ENCODE data around the gene SORCS2. TPM values are rescaled to one million over a fixed set of nuclear protein-coding genes. Genes with fewer than 3 reads are reported as not detected.

SORCS2 gene
- total and polyA plus RNA-seq, 12 donors = 0.25 to 5.4 (median 2.2) TPM

GRCh38 chr4:7659429-7660175 lies 467.3 kb downstream of the SORCS2 start:
- H3K9me3 ChIP-seq = no peaks in the 10 kb centered on the region
- H3K4me1 ChIP-seq = peaks cover 0 to 7% (median 0%) of the 10 kb centered on the region in 9 donors
- H3K27ac ChIP-seq = no peak overlapping the region
- H3K4me3 ChIP-seq = no peak overlapping the region
- 86 to 89% methylated on average over 8 of the region's 8 CpGs for WGBS, 2 donors
- no peak for TF ChIP-seq CTCF (IDR thresholded peaks at IDR 0.05)
- DNase-seq = no peak
- peaks cover 0 to 24% (median 17%) of the 10 kb centered on the region in 7 donors for H3K27me3 ChIP-seq
- intact Hi-C loops (cut with DNase I) = no loop called here
- no peak for ATAC-seq
- H3K36me3 ChIP-seq = no peaks in the 10 kb centered on the region

DNA sequence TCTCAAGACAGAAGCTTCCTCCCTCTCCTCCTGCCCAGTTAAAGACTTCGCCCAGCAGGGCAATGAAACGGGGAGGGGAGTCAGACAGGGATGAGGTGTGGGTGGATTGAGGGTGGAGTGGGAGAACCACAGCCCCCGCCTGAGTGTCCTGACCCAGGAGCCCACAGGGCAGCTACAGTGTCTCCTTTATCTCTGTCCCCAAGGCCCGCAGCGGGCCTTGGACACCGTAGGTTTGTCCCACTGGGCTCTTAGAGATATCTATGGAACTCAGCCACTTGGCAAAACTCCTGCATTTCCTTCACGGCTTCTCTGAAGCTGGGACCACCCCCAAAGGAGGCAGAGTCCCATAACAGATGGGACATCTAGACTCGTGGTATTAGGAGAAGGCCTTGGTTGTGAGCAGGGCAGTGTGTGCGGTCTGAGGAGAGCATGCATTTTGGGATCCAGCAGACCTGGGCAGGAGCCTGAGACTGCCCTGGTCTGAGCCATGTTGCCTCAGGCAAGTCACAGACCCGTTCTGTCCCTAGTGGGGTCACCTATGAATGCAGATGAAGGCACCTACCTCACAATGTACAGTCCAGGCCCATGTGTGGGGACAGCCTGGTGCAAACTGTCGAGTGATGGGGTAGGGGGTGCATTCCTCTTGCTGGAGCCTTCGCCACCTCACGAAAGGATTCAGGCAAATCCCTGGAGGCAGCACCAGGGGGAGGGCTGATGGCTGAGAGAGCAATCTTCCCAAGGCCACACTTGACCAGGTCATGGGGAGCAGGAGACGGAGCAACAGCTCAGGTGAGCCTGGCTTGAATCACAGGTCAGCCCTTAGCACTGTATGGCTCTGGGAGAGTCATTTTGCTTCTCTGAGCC lies 468.1 kb downstream of the SORCS2 start:
- TF ChIP-seq CTCF (IDR thresholded peaks at IDR 0.05) = no peak
- intact Hi-C loops (cut with DNase I) = no loop called here
- DNase-seq (no peak), ATAC-seq (no peak)
- H3K9me3 ChIP-seq = no peaks in the 10 kb centered on the region
- H3K27me3 ChIP-seq = peaks cover 0 to 16% (median 9%) of the 10 kb centered on the region in 7 donors
- no peaks in the 10 kb centered on the region for H3K36me3 ChIP-seq
- no peak overlapping the region for H3K27ac ChIP-seq
- no peak overlapping the region for H3K4me3 ChIP-seq
- 61 to 62% methylated on average over 14 of the region's 14 CpGs for WGBS, 2 donors
- H3K4me1 ChIP-seq = peaks cover 0 to 2% (median 0%) of the 10 kb centered on the region in 9 donors

DNA sequence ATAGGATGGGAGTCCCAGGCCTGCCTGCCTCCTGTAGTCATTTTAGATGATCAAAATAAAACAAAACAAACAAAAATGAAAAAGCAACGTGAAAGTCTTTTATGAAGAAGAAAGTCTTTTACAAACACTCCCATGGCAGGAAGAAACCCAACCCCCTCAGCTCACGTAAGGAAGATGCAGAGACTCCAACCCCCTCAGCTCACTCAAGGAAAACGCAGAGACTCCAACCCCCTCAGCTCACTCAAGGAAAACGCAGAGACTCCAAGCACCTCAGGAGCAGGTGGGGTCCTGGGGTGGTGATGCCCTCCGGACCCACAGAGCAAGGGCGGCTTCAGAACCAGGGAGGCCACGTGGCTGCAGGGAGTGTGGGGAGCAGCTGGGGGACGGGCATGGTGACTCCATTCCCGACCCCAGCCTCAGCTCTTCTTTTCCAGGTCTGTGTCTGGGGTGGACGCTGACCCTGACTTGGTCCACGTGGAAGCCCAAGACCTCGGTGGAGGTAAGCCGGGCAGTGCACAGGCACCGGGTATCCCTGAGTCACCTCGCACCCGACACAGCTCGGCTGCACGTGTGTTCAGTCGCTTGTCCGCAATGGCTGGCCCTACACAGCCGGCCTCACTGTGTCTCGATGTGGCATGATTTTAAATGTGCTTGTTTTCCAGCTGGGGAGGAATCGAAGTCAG lies 468.9 kb downstream of the SORCS2 start:
- ATAC-seq = no peak
- no peak for DNase-seq
- no peak overlapping the region for H3K4me3 ChIP-seq
- no peaks in the 10 kb centered on the region for H3K9me3 ChIP-seq
- H3K27me3 ChIP-seq = peaks cover 0 to 13% (median under 1%) of the 10 kb centered on the region in 7 donors
- H3K36me3 ChIP-seq = no peaks in the 10 kb centered on the region
- 83% methylated on average over 23 of the region's 23 CpGs for WGBS, 2 donors
- no peaks in the 10 kb centered on the region for H3K4me1 ChIP-seq
- no peak for TF ChIP-seq CTCF (IDR thresholded peaks at IDR 0.05)
- no peak overlapping the region for H3K27ac ChIP-seq
- intact Hi-C loops (cut with DNase I) = no loop called here

GRCh38 chr4:7661846-7662506 lies 469.6 kb downstream of the SORCS2 start:
- Histone ChIP-seq H3K9me3 (no peaks in the 10 kb centered on the region), H3K27me3 (peaks cover 0 to 7% (median 0%) of the 10 kb centered on the region in 7 donors), H3K4me1 (no peaks in the 10 kb centered on the region), H3K4me3 (no peak overlapping the region), H3K27ac (no peak overlapping the region), H3K36me3 (no peaks in the 10 kb centered on the region)
- DNase-seq (no peak), ATAC-seq (no peak)
- intact Hi-C loops (cut with DNase I) = no loop called here
- 69 to 76% methylated on average over 13 of the region's 13 CpGs for WGBS, 2 donors
- no peak for TF ChIP-seq CTCF (IDR thresholded peaks at IDR 0.05)
